SK-N-SH treated with all-trans-retinoic acid at 6 μM for 48 hours (cell line): ENCODE measurements around the gene ARMC2.

ENCODE experiments used
- ATAC-seq: fragments of 200-7000 bp; cut with Tn5 transposase; 3 replicates; pipeline ENCODE4 v1.9.1; 2020; ENCODE audit warnings: mild to moderate bottlenecking, moderate library complexity
- ARNTL ChIP-seq: fragments of 450-650 bp; formaldehyde crosslinking; IDR thresholded peaks from 2 replicates; pipeline ENCODE4 v1.5.0; 2020; ENCODE audit warnings: low read depth, mild to moderate bottlenecking, moderate library complexity, borderline replicate concordance
- BACH2 ChIP-seq: fragments of 250-450 bp; sonication (Bioruptor Pico); IDR thresholded peaks from 2 replicates; pipeline ENCODE4 v1.9.0; 2021; ENCODE audit warnings: mild to moderate bottlenecking, borderline replicate concordance
- CSDC2 ChIP-seq: fragments of 250-450 bp; sonication (Bioruptor Pico); IDR thresholded peaks from 2 replicates; pipeline ENCODE4 v1.5.0; 2020; ENCODE audit warnings: mild to moderate bottlenecking, moderate library complexity
- ESRRG ChIP-seq: fragments of 250-450 bp; sonication (Bioruptor Pico); IDR thresholded peaks from 2 replicates; pipeline ENCODE4 v1.6.1; 2021; ENCODE audit warnings: mild to moderate bottlenecking
- GLIS3 ChIP-seq: fragments of 250-450 bp; sonication (Bioruptor Pico); IDR thresholded peaks from 2 replicates; pipeline ENCODE4 v1.5.0; 2020; ENCODE audit warnings: mild to moderate bottlenecking, moderate library complexity
- ISL1 ChIP-seq: fragments of 250-450 bp; sonication (Bioruptor Pico); IDR thresholded peaks from 2 replicates; pipeline ENCODE4 v2.1.2; 2022; ENCODE audit warnings: mild to moderate bottlenecking, moderate library complexity
- OSR1 ChIP-seq: fragments of 250-450 bp; sonication (Bioruptor Pico); IDR thresholded peaks from 2 replicates; pipeline ENCODE4 v1.8.0; 2022; ENCODE audit warnings: moderate library complexity, mild to moderate bottlenecking, inconsistent platforms
- PATZ1 ChIP-seq: fragments of 250-450 bp; sonication (Bioruptor Pico); IDR thresholded peaks from 2 replicates; pipeline ENCODE4 v1.8.0; 2020; ENCODE audit warnings: mild to moderate bottlenecking, moderate library complexity, borderline replicate concordance
- PPARA ChIP-seq: fragments of 250-450 bp; sonication (Bioruptor Pico); IDR thresholded peaks from 2 replicates; pipeline ENCODE4 v1.5.0; 2020; ENCODE audit warnings: mild to moderate bottlenecking, borderline replicate concordance
- RARB ChIP-seq: fragments of 250-450 bp; sonication (Bioruptor Pico); IDR thresholded peaks from 2 replicates; pipeline ENCODE4 v1.8.0; 2021; ENCODE audit warnings: mild to moderate bottlenecking, moderate library complexity
- TCF4 ChIP-seq: fragments of 250-450 bp; sonication (Bioruptor Pico); IDR thresholded peaks from 2 replicates; pipeline ENCODE4 v1.8.0; 2021; ENCODE audit warnings: mild to moderate bottlenecking, moderate library complexity, borderline replicate concordance
- TOX ChIP-seq: fragments of 250-450 bp; sonication (Bioruptor Pico); IDR thresholded peaks from 2 replicates; pipeline ENCODE4 v1.8.0; 2021; ENCODE audit warnings: mild to moderate bottlenecking, moderate library complexity, borderline replicate concordance
- ZC3H10 ChIP-seq: fragments of 250-450 bp; sonication (Bioruptor Pico); IDR thresholded peaks from 2 replicates; pipeline ENCODE4 v1.5.1; 2021; ENCODE audit warnings: mild to moderate bottlenecking, moderate library complexity
- ZFP3 ChIP-seq: fragments of 250-450 bp; sonication (Bioruptor Pico); IDR thresholded peaks from 2 replicates; pipeline ENCODE4 v1.5.0; 2020; ENCODE audit warnings: mild to moderate bottlenecking, moderate library complexity
- ZFP30 ChIP-seq: fragments of 450-650 bp; formaldehyde crosslinking; IDR thresholded peaks from 2 replicates; pipeline ENCODE4 v1.5.0; 2022; ENCODE audit warnings: mild to moderate bottlenecking, moderate library complexity
- ZNF565 ChIP-seq: fragments of 450-650 bp; formaldehyde crosslinking; conservative IDR thresholded peaks from 2 replicates; pipeline ENCODE4 v1.5.0; 2020; ENCODE audit warnings: low read depth, mild to moderate bottlenecking, moderate library complexity
- ZNF70 ChIP-seq: fragments of 450-650 bp; formaldehyde crosslinking; IDR thresholded peaks from 2 replicates; pipeline ENCODE4 v1.5.0; 2020; ENCODE audit warnings: mild to moderate bottlenecking, moderate library complexity
- ZNF8 ChIP-seq: fragments of 450-650 bp; formaldehyde crosslinking; IDR thresholded peaks from 2 replicates; pipeline ENCODE4 v1.5.0; 2020; ENCODE audit warnings: mild to moderate bottlenecking, moderate library complexity
- TF ChIP-seq, protein P1 (sequence below): fragments of 250-450 bp; sonication (Bioruptor Pico); IDR thresholded peaks from 2 replicates; pipeline ENCODE4 v1.5.1; 2021; ENCODE audit warnings: mild to moderate bottlenecking, moderate library complexity
- TF ChIP-seq, protein P2 (sequence below): fragments of 250-450 bp; sonication (Bioruptor Pico); IDR thresholded peaks from 2 replicates; pipeline ENCODE4 v1.8.0; 2021; ENCODE audit warnings: low read depth, mild to moderate bottlenecking, moderate library complexity, borderline replicate concordance
- TF ChIP-seq, protein P3 (sequence below): fragments of 250-450 bp; sonication (Bioruptor Pico); IDR thresholded peaks from 2 replicates; pipeline ENCODE4 v1.5.1; 2020; ENCODE audit warnings: low read depth, mild to moderate bottlenecking, moderate library complexity

Gene ARMC2

GRCh38 chr6:109009962-109010704 lies 161.9 kb downstream of the ARMC2 start:
- ATAC-seq, result peak; percentile 4; the same call in 1 of the 3 replicates
- TF ChIP-seq CSDC2 (CRISPR knock-in tag), result no peak

DNA sequence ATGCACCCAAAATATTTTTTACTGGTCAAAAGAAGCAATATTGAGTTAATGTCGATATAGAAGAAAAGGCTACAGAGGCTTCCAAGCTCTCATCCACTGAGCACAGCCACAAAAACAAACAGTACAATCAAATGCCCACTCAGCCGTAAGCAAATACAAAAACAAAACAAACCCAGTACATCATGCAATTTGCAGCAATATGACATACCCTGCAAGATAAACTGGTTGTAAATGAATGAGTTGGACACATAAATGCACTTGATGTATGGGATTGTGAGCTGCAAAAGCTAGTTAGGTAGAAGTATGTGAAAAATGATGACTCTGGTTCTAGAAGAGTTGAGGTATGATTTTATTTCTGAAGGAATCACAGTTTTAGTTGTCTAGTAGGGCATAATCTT lies 162.5 kb downstream of the ARMC2 start:
- no peak for ATAC-seq
- no peak for TF ChIP-seq CSDC2 (CRISPR knock-in tag)
- no peak for TF ChIP-seq TOX

DNA sequence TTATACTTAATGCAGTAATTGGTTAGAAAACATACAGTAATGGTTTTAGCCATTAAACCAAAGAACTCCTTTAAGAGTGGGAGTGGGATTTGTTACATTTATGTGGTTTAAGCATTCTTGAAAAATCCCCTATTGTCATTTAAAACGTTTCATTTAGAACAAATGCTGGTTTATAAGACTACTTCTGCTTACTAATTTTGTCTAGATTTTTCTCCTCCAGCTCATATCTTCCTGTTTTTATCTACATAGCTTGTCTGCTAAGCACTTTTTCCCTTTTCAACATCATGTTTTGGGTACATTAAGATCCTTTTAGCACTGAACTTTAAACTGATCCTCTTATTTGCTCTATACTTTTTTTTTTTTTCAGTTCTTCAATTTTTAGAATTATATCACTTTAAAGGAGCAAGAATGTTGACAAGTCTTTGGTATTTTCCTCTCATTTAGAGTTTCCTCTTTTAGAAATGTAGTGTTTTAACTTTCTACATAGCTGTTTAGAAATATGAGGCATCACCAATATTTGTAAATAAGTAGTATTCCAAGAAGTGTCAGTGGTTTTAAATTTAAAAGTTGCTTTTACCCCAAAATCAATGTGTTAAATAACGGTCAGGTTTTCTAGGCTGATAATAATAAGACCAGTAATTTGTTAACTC lies 165.6 kb downstream of the ARMC2 start:
- TF ChIP-seq ZFP30 (CRISPR knock-in tag) (no peak), PPARA (CRISPR knock-in tag) (no peak), TCF4 (CRISPR knock-in tag) (no peak), ZFP3 (CRISPR knock-in tag) (no peak), ISL1 (CRISPR knock-in tag) (no peak), ZNF8 (no peak), RARB (no peak), TOX (no peak), CSDC2 (CRISPR knock-in tag) (no peak)
- TF ChIP-seq, protein P1, sequence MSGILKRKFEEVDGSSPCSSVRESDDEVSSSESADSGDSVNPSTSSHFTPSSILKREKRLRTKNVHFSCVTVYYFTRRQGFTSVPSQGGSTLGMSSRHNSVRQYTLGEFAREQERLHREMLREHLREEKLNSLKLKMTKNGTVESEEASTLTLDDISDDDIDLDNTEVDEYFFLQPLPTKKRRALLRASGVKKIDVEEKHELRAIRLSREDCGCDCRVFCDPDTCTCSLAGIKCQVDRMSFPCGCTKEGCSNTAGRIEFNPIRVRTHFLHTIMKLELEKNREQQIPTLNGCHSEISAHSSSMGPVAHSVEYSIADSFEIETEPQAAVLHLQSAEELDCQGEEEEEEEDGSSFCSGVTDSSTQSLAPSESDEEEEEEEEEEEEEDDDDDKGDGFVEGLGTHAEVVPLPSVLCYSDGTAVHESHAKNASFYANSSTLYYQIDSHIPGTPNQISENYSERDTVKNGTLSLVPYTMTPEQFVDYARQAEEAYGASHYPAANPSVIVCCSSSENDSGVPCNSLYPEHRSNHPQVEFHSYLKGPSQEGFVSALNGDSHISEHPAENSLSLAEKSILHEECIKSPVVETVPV (CRISPR knock-in tag), result no peak
- TF ChIP-seq, protein P2, sequence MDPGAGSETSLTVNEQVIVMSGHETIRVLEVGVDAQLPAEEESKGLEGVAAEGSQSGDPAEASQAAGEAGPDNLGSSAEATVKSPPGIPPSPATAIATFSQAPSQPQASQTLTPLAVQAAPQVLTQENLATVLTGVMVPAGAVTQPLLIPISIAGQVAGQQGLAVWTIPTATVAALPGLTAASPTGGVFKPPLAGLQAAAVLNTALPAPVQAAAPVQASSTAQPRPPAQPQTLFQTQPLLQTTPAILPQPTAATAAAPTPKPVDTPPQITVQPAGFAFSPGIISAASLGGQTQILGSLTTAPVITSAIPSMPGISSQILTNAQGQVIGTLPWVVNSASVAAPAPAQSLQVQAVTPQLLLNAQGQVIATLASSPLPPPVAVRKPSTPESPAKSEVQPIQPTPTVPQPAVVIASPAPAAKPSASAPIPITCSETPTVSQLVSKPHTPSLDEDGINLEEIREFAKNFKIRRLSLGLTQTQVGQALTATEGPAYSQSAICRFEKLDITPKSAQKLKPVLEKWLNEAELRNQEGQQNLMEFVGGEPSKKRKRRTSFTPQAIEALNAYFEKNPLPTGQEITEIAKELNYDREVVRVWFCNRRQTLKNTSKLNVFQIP (CRISPR knock-in tag), result no peak
- ATAC-seq, result no peak

GRCh38 chr6:109014606-109015005 lies 166.4 kb downstream of the ARMC2 start:
- TF ChIP-seq TOX (no peak), PPARA (CRISPR knock-in tag) (no peak), ZFP3 (CRISPR knock-in tag) (no peak), ZNF70 (CRISPR knock-in tag) (no peak), PATZ1 (CRISPR knock-in tag) (no peak), GLIS3 (CRISPR knock-in tag) (no peak), CSDC2 (CRISPR knock-in tag) (no peak), ESRRG (no peak), ISL1 (CRISPR knock-in tag) (no peak), OSR1 (CRISPR knock-in tag) (no peak), RARB (no peak), ARNTL (CRISPR knock-in tag) (no peak), ZNF565 (CRISPR knock-in tag) (no peak), ZC3H10 (CRISPR knock-in tag) (no peak), BACH2 (CRISPR knock-in tag) (no peak)
- TF ChIP-seq, protein P2 (CRISPR knock-in tag), result no peak
- TF ChIP-seq, protein P1 (CRISPR knock-in tag), result no peak
- TF ChIP-seq, protein P3, sequence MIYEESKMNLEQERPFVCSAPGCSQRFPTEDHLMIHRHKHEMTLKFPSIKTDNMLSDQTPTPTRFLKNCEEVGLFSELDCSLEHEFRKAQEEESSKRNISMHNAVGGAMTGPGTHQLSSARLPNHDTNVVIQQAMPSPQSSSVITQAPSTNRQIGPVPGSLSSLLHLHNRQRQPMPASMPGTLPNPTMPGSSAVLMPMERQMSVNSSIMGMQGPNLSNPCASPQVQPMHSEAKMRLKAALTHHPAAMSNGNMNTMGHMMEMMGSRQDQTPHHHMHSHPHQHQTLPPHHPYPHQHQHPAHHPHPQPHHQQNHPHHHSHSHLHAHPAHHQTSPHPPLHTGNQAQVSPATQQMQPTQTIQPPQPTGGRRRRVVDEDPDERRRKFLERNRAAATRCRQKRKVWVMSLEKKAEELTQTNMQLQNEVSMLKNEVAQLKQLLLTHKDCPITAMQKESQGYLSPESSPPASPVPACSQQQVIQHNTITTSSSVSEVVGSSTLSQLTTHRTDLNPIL (CRISPR knock-in tag), result no peak
- no peak for ATAC-seq
